GM12878 (cell line): ENCODE data around the gene CTCFL. TPM values are rescaled to one million over a fixed set of nuclear protein-coding genes. Genes with fewer than 3 reads are reported as not detected.
A peak's percentile ranks its signal among the peaks of the same experiment; 100 is the strongest.

ENCODE experiments used
- CUX1 ChIP-seq: IDR thresholded peaks from 2 replicates; pipeline ENCODE4 v1.6.1; 2012; ENCODE audit warnings: improper control_type of control experiment, low read depth, low read length; ENCODE audit not compliant: insufficient replicate concordance
- EED ChIP-seq: sonication (generic); IDR thresholded peaks from 2 replicates; pipeline ENCODE4 v1.6.1; 2016; ENCODE audit warnings: antibody characterized with exemption, low read depth
- ETV6 ChIP-seq, 2 experiments: fragments of 450-650 bp in 1 of 2; IDR thresholded peaks in 1 of 2; conservative IDR thresholded peaks in 1 of 2; 2 replicates each; pipeline ENCODE4 v1.6.1; 2014; ENCODE audit warnings: antibody characterized with exemption in 1 of 2, borderline replicate concordance in 1 of 2, low read depth in 1 of 2, mild to moderate bottlenecking in 1 of 2, moderate library complexity in 1 of 2
- IRF5 ChIP-seq: fragments of 450-650 bp; IDR thresholded peaks from 2 replicates; pipeline ENCODE4 v1.6.1; 2017; ENCODE audit warnings: borderline replicate concordance
- PAX8 ChIP-seq: fragments of 450-650 bp; IDR thresholded peaks from 2 replicates; pipeline ENCODE4 v1.6.1; 2017; ENCODE audit warnings: mild to moderate bottlenecking, moderate library complexity
- RELA ChIP-seq: fragments of 450-650 bp; IDR thresholded peaks from 2 replicates; pipeline ENCODE4 v1.8.0; 2014; ENCODE audit warnings: borderline replicate concordance; ENCODE audit not compliant: partially characterized antibody
- SIN3A ChIP-seq: IDR thresholded peaks from 2 replicates; pipeline ENCODE4 v1.6.1; 2012; ENCODE audit warnings: low read depth, low read length, improper control_type of control experiment
- SMAD5 ChIP-seq: IDR thresholded peaks from 2 replicates; pipeline ENCODE4 v1.6.1; 2016; ENCODE audit warnings: antibody characterized with exemption, low read depth
- SREBF2 ChIP-seq: IDR thresholded peaks from 2 replicates; pipeline ENCODE4 v1.6.1; 2012; ENCODE audit warnings: mild to moderate bottlenecking, low read length
- ZNF217 ChIP-seq: fragments of 450-650 bp; IDR thresholded peaks from 2 replicates; pipeline ENCODE4 v1.6.1; 2017; ENCODE audit warnings: antibody characterized with exemption, mild to moderate bottlenecking
- ZNF24 ChIP-seq: fragments of 450-650 bp; IDR thresholded peaks from 2 replicates; pipeline ENCODE4 v1.6.1; 2017; ENCODE audit warnings: antibody characterized with exemption, mild to moderate bottlenecking
- polyA plus RNA-seq, 11 experiments: library from polyadenylated mRNA; depleted of rRNA in 4 of 11; unstranded in 6 of 11; stranded (reverse) in 5 of 11; fragments of >200 nt; fragmentation: Nextera tagmentation in 4 of 11; fragmentation: Illumina TruSeq in 1 of 11; extraction: Ambion mirVana in 4 of 11; extraction: Trizol in 1 of 11; gene quantifications; 1 replicate in 1 of 11; 2 replicates in 10 of 11; pipeline versions ENCODE4 v1.2.1 to v1.2.3, GENCODE V29; 2011 to 2016; ENCODE audit warnings: inconsistent platforms in 2 of 11, missing spikeins in 2 of 11, low read depth in 1 of 11
- total RNA-seq, 4 experiments: library from RNA; depleted of rRNA in 3 of 4; stranded (reverse); fragments of >200 nt in 3 of 4; fragmentation: Illumina TruSeq in 1 of 4; extraction: Trizol in 1 of 4; gene quantifications; 2 replicates each; pipeline versions ENCODE4 v1.2.1 to v1.2.3, GENCODE V29; 2013 to 2021
- TF ChIP-seq, protein P1 (sequence below): fragments of 450-650 bp; formaldehyde crosslinking; IDR thresholded peaks from 2 replicates; pipeline ENCODE4 v1.5.0; 2022; ENCODE audit warnings: mild to moderate bottlenecking, missing genetic modification characterization
- TF ChIP-seq, protein P2 (sequence below): IDR thresholded peaks from 2 replicates; pipeline ENCODE4 v1.6.1; 2012; ENCODE audit warnings: low read length, inconsistent platforms
- TF ChIP-seq, protein P3 (sequence below): IDR thresholded peaks from 2 replicates; pipeline ENCODE4 v1.6.1; 2011; ENCODE audit warnings: borderline replicate concordance, low read depth, mild to moderate bottlenecking, moderate library complexity, mixed read lengths, low read length; ENCODE audit not compliant: insufficient read depth; ENCODE audit errors: extremely low read length

The CTCFL gene
- total and polyA plus RNA-seq, 10 of the 15 experiments (the other 5 are each of a cell fraction or from before 2014, with no cell fraction given) = 0.06 to 0.20 (median 0.11) TPM; not detected in 4

DNA sequence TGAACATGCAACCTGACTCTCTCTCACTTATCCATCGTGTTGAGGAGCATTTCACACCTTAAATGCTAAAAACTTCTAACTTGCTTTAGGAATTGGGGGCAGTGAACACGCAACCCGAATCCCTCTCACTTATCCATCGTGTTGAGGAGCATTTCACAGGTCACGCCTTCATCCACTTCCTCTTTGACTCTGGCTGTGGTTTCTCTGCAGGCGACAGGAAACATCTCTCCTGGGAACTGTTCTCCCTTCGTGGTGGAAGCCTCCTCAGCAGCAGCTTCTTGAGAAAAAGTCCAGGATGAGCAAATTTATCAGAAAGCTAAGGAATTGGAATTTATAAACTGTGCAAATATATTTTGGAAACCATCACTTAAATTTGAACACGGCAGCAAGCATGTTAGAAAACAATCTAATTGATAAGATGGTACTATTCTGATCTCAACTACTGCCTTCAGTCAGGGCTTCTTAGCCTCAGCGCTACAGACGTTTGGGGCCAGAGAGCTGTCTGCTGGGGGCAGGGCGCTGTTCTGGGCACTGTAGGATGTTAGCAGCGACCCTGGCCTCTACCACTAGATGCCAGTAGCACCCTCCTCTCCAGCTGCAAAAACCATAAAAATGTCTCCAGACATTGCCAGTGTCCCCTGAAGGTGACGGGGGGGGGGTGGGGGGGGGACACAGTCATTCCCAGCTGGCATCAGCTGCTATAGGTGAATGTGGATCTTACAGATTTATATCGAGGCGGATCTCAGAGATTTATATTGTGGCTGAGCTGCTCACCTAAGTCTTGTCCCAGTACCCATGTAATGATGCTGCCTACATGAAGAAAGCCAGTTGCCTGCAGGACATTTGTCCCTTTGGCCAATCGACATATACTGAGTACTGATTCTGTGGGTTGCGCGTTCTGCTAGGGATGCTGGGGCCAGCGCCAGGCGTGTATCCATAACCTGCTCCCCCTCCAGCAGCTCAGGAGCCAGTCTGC, 26.2 kb downstream of the CTCFL start (continued):
- TF ChIP-seq, protein P1, sequence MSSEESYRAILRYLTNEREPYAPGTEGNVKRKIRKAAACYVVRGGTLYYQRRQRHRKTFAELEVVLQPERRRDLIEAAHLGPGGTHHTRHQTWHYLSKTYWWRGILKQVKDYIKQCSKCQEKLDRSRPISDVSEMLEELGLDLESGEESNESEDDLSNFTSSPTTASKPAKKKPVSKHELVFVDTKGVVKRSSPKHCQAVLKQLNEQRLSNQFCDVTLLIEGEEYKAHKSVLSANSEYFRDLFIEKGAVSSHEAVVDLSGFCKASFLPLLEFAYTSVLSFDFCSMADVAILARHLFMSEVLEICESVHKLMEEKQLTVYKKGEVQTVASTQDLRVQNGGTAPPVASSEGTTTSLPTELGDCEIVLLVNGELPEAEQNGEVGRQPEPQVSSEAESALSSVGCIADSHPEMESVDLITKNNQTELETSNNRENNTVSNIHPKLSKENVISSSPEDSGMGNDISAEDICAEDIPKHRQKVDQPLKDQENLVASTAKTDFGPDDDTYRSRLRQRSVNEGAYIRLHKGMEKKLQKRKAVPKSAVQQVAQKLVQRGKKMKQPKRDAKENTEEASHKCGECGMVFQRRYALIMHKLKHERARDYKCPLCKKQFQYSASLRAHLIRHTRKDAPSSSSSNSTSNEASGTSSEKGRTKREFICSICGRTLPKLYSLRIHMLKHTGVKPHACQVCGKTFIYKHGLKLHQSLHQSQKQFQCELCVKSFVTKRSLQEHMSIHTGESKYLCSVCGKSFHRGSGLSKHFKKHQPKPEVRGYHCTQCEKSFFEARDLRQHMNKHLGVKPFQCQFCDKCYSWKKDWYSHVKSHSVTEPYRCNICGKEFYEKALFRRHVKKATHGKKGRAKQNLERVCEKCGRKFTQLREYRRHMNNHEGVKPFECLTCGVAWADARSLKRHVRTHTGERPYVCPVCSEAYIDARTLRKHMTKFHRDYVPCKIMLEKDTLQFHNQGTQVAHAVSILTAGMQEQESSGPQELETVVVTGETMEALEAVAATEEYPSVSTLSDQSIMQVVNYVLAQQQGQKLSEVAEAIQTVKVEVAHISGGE = no peak
- TF ChIP-seq, protein P2, sequence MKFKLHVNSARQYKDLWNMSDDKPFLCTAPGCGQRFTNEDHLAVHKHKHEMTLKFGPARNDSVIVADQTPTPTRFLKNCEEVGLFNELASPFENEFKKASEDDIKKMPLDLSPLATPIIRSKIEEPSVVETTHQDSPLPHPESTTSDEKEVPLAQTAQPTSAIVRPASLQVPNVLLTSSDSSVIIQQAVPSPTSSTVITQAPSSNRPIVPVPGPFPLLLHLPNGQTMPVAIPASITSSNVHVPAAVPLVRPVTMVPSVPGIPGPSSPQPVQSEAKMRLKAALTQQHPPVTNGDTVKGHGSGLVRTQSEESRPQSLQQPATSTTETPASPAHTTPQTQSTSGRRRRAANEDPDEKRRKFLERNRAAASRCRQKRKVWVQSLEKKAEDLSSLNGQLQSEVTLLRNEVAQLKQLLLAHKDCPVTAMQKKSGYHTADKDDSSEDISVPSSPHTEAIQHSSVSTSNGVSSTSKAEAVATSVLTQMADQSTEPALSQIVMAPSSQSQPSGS = no peak
- no peak for TF ChIP-seq SMAD5
- no peak for TF ChIP-seq SIN3A
- TF ChIP-seq ETV6 (conservative IDR thresholded peaks at IDR 0.05 in 1 of 2, IDR thresholded peaks at IDR 0.05 in 1 of 2; ENCODE audit: borderline replicate concordance in 1 of 2, low read depth in 1 of 2) = no peak
- no peak for TF ChIP-seq RELA
- TF ChIP-seq CUX1 = no peak
- no peak for TF ChIP-seq ZNF217
- peak; percentile 55; the same call in 1 of the 2 replicates for TF ChIP-seq EED
- TF ChIP-seq IRF5 = no peak
- no peak for TF ChIP-seq PAX8
- no peak for TF ChIP-seq SREBF2
- TF ChIP-seq, protein P3, sequence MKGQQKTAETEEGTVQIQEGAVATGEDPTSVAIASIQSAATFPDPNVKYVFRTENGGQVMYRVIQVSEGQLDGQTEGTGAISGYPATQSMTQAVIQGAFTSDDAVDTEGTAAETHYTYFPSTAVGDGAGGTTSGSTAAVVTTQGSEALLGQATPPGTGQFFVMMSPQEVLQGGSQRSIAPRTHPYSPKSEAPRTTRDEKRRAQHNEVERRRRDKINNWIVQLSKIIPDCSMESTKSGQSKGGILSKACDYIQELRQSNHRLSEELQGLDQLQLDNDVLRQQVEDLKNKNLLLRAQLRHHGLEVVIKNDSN = no peak
- TF ChIP-seq ZNF24 = no peak
